H9 (cell line): Measurements from ENCODE around the gene MRPS26. TPM values are rescaled to one million over a fixed set of nuclear protein-coding genes. Genes with fewer than 3 reads are reported as not detected.
"Not testable (repeated sequence)": the region's sequence is repeated elsewhere in the genome, so short reads cannot be mapped to it uniquely, and the experiment has no call there.

Source experiments
- DNase-seq: peaks from one replicate; pipeline ENCODE4 v3.0.0-alpha.2; 2017
- H2AFZ ChIP-seq: one replicate; pipeline ENCODE4 v1.6.1; 2013; ENCODE audit warnings: mild to moderate bottlenecking, low read length, control low read depth, moderate library complexity
- H2AK5ac ChIP-seq: 2 replicates; pipeline ENCODE4 v1.6.1; 2013; ENCODE audit warnings: low read length, control low read depth, mixed read lengths; ENCODE audit not compliant: insufficient read length
- H2BK120ac ChIP-seq: one replicate; pipeline ENCODE4 v1.6.1; 2013; ENCODE audit warnings: low read depth, mild to moderate bottlenecking, low read length, control low read depth, inconsistent platforms; ENCODE audit not compliant: poor library complexity, severe bottlenecking
- H2BK12ac ChIP-seq: 2 replicates; pipeline ENCODE4 v1.6.1; 2013; ENCODE audit warnings: low read length, control low read depth, mixed read lengths, low read depth; ENCODE audit not compliant: insufficient read length
- H2BK15ac ChIP-seq: 2 replicates; pipeline ENCODE4 v1.6.1; 2013; ENCODE audit warnings: low read depth, low read length, control low read depth
- H2BK20ac ChIP-seq: one replicate; pipeline ENCODE4 v1.6.1; 2013; ENCODE audit warnings: low read depth, mild to moderate bottlenecking, low read length, control low read depth, inconsistent platforms; ENCODE audit not compliant: poor library complexity, severe bottlenecking
- H2BK5ac ChIP-seq: 2 replicates; pipeline ENCODE4 v1.6.1; 2013; ENCODE audit warnings: low read length, control low read depth, mixed read lengths; ENCODE audit not compliant: insufficient read length
- H3K14ac ChIP-seq: 2 replicates; pipeline ENCODE4 v1.6.1; 2013; ENCODE audit warnings: low read length, control low read depth; ENCODE audit not compliant: insufficient read depth
- H3K18ac ChIP-seq: 2 replicates; pipeline ENCODE4 v1.6.1; 2013; ENCODE audit warnings: low read depth, mild to moderate bottlenecking, mixed read lengths, low read length, control low read depth; ENCODE audit not compliant: insufficient read length
- H3K23ac ChIP-seq: 2 replicates; pipeline ENCODE4 v1.6.1; 2013; ENCODE audit warnings: low read length, control low read depth, mixed read lengths, low read depth; ENCODE audit not compliant: insufficient read length
- H3K23me2 ChIP-seq: 2 replicates; pipeline ENCODE4 v1.6.1; 2013; ENCODE audit warnings: low read depth, mild to moderate bottlenecking, mixed read lengths, low read length, control low read depth; ENCODE audit not compliant: insufficient read length, poor library complexity, severe bottlenecking
- H3K27ac ChIP-seq: 2 replicates; pipeline ENCODE4 v1.5.1; 2013; ENCODE audit warnings: low read length, control low read depth, mixed read lengths, low read depth; ENCODE audit not compliant: insufficient read length
- H3K27me3 ChIP-seq: 2 replicates; pipeline ENCODE4 v1.6.1; 2013; ENCODE audit warnings: low read length, control low read depth, inconsistent platforms; ENCODE audit not compliant: insufficient read depth
- H3K4ac ChIP-seq: 2 replicates; pipeline ENCODE4 v1.6.1; 2013; ENCODE audit warnings: low read depth, mild to moderate bottlenecking, control low read depth, inconsistent platforms, low read length, moderate library complexity
- H3K4me1 ChIP-seq: 2 replicates; pipeline ENCODE4 v1.6.1; 2013; ENCODE audit warnings: low read length, control low read depth, inconsistent platforms; ENCODE audit not compliant: insufficient read depth
- H3K4me2 ChIP-seq: 2 replicates; pipeline ENCODE4 v1.6.1; 2013; ENCODE audit warnings: low read length, control low read depth, mixed read lengths; ENCODE audit not compliant: insufficient read length, insufficient read depth
- H3K56ac ChIP-seq: 2 replicates; pipeline ENCODE4 v1.6.1; 2013; ENCODE audit warnings: low read depth, mild to moderate bottlenecking, mixed read lengths, low read length, control low read depth; ENCODE audit not compliant: insufficient read length
- H3K79me1 ChIP-seq: 2 replicates; pipeline ENCODE4 v1.6.1; 2013; ENCODE audit warnings: low read depth, mild to moderate bottlenecking, moderate library complexity, low read length, control low read depth, inconsistent platforms; ENCODE audit not compliant: insufficient read depth, poor library complexity, severe bottlenecking
- H3K79me2 ChIP-seq: 2 replicates; pipeline ENCODE4 v1.6.1; 2013; ENCODE audit warnings: low read length, control low read depth, inconsistent platforms; ENCODE audit not compliant: insufficient read depth
- H3K9ac ChIP-seq: 2 replicates; pipeline ENCODE4 v1.6.1; 2013; ENCODE audit warnings: low read length, control low read depth, mixed read lengths; ENCODE audit not compliant: insufficient read length; ENCODE audit errors: extremely low read depth
- H3K9me3 ChIP-seq: one replicate; pipeline ENCODE4 v1.6.1; 2013; ENCODE audit warnings: low read depth, low read length, inconsistent platforms; ENCODE audit not compliant: control insufficient read depth
- H3T11ph ChIP-seq: one replicate; pipeline ENCODE4 v1.6.1; 2013; ENCODE audit warnings: mild to moderate bottlenecking, low read length, control low read depth, inconsistent platforms
- H4K20me1 ChIP-seq: one replicate; pipeline ENCODE4 v1.6.1; 2013; ENCODE audit not compliant: control insufficient read depth, insufficient read length, insufficient read depth
- H4K5ac ChIP-seq: 2 replicates; pipeline ENCODE4 v1.6.1; 2013; ENCODE audit warnings: low read depth, mild to moderate bottlenecking, mixed read lengths, low read length, control low read depth; ENCODE audit not compliant: insufficient read length
- H4K8ac ChIP-seq: replicated peaks from 2 replicates; pipeline ENCODE4 v1.6.1; 2013; ENCODE audit warnings: low read length, control low read depth, mixed read lengths, low read depth; ENCODE audit not compliant: insufficient read length
- H4K91ac ChIP-seq: 2 replicates; pipeline ENCODE4 v1.6.1; 2013; ENCODE audit warnings: low read depth, mild to moderate bottlenecking, moderate library complexity, mixed read lengths, low read length, control low read depth; ENCODE audit not compliant: insufficient read length
- H3K27ac Mint-ChIP-seq, 3 experiments: 2 replicates in 2 of 3; 3 replicates in 1 of 3; pipeline ENCODE4 v1.8.0; 2020 to 2021; ENCODE audit warnings: mixed read lengths in 3 of 3, mild to moderate bottlenecking in 1 of 3, moderate library complexity in 1 of 3
- H3K27me3 Mint-ChIP-seq: 2 replicates; pipeline ENCODE4 v1.8.0; 2021; ENCODE audit warnings: low read depth, mild to moderate bottlenecking, moderate library complexity, mixed read lengths
- H3K36me3 Mint-ChIP-seq, 3 experiments: 2 replicates in 2 of 3; 3 replicates in 1 of 3; pipeline ENCODE4 v1.8.0; 2020 to 2021; ENCODE audit warnings: low read depth in 3 of 3, mixed read lengths in 3 of 3; ENCODE audit not compliant: insufficient read depth in 1 of 3
- H3K4me1 Mint-ChIP-seq, 2 experiments: 2 replicates each; pipeline ENCODE4 v1.8.0; 2020; ENCODE audit warnings: mixed read lengths in 2 of 2
- H3K4me3 Mint-ChIP-seq, 2 experiments: 2 replicates in 1 of 2; 3 replicates in 1 of 2; pipeline ENCODE4 v1.8.0; 2020 to 2021; ENCODE audit warnings: mild to moderate bottlenecking in 2 of 2, mixed read lengths in 2 of 2, moderate library complexity in 1 of 2
- H3K9me3 Mint-ChIP-seq, 2 experiments: 2 replicates in 1 of 2; 3 replicates in 1 of 2; pipeline ENCODE4 v1.8.0; 2020; ENCODE audit warnings: mild to moderate bottlenecking in 2 of 2, mixed read lengths in 2 of 2, moderate library complexity in 1 of 2
- CTCF ChIP-seq: fragments of 200-600 bp; sonication (generic); conservative IDR thresholded peaks from 3 replicates; pipeline ENCODE4 v1.8.0; 2021; ENCODE audit warnings: antibody characterized with exemption, mild to moderate bottlenecking
- WGBS: extraction: QIAGEN DNeasy Blood & Tissue Kit; methylation state at CpG from one replicate; pipeline ENCODE4 v1.1.7; 2013; ENCODE audit warnings: missing lambda C conversion rate, low lambda C conversion rate, mixed read lengths; ENCODE audit not compliant: insufficient read length; ENCODE audit errors: extremely low coverage; 5-methylcytosine and 5-hydroxymethylcytosine counted together
- total RNA-seq: library from RNA; stranded (reverse); gene quantifications from 2 replicates; pipeline ENCODE4 v1.2.1, GENCODE V29; 2021

The MRPS26 gene
- total RNA-seq, 1 experiment from 2014 or later: 97.6 TPM

GRCh38 chr20:3072530-3073250, 26.8 kb downstream of the MRPS26 start:
- Mint-ChIP-seq H3K4me1 (peaks cover 6% of the 10 kb centered on the region in 2 experiments), H3K27me3 (peaks cover 55% of the 10 kb centered on the region), H3K9me3 (peaks cover 10 to 12% of the 10 kb centered on the region in 2 experiments), H3K27ac (no peak overlapping the region; a peak in 1 of 7 replicates), H3K4me3 (peak overlapping the region; percentile 51 to 60; a peak in 3 of 5 replicates), H3K36me3 (no peaks in the 10 kb centered on the region; a peak in 2 of 7 replicates)
- Histone ChIP-seq H2BK12ac (no peak overlapping the region), H3K4ac (no peak overlapping the region), H3K79me1 (no peaks in the 10 kb centered on the region), H3K23ac (no peak overlapping the region), H2AK5ac (no peak overlapping the region), H2AFZ (no peak overlapping the region), H3T11ph (no peak overlapping the region), H3K4me1 (no peaks in the 10 kb centered on the region), H2BK120ac (no peak overlapping the region), H4K5ac (no peak overlapping the region), H3K27me3 (peaks cover 9% of the 10 kb centered on the region; the same call in 1 of the 2 replicates), H3K79me2 (no peaks in the 10 kb centered on the region), H3K23me2 (no peaks in the 10 kb centered on the region), H3K9ac (no peak overlapping the region), H4K8ac (no peak overlapping the region), H3K9me3 (peaks cover 10% of the 10 kb centered on the region), H2BK15ac (no peak overlapping the region; the same call in 1 of the 2 replicates), H3K56ac (no peak overlapping the region), H4K91ac (no peak overlapping the region), H3K14ac (no peak overlapping the region), H2BK20ac (no peak overlapping the region), H2BK5ac (no peak overlapping the region), H3K18ac (no peak overlapping the region), H3K27ac (no peak overlapping the region), H4K20me1 (no peaks in the 10 kb centered on the region), H3K4me2 (peak overlapping the region; percentile 6)
- WGBS: no CpG with 5 or more reads among the region's 22 CpGs
- no peak for TF ChIP-seq CTCF
- DNase-seq: no peak

GRCh38 chr20:3073251-3073643, 27.4 kb downstream of the MRPS26 start:
- not testable (repeated sequence) for H3K36me3 Mint-ChIP-seq, H3K27ac ChIP-seq, H3K79me1 ChIP-seq, H3K4me2 ChIP-seq, H3T11ph ChIP-seq, H4K20me1 ChIP-seq, H2BK12ac ChIP-seq, H3K9ac ChIP-seq, H4K91ac ChIP-seq, DNase-seq, H2AK5ac ChIP-seq, H3K4ac ChIP-seq, H4K8ac ChIP-seq, H3K9me3 ChIP-seq, H3K23ac ChIP-seq, H3K4me3 Mint-ChIP-seq, H3K27me3 ChIP-seq, H2AFZ ChIP-seq, H3K27ac Mint-ChIP-seq, H3K56ac ChIP-seq, H4K5ac ChIP-seq, H3K4me1 ChIP-seq, H3K4me1 Mint-ChIP-seq, H2BK20ac ChIP-seq, H2BK15ac ChIP-seq, H2BK120ac ChIP-seq, H3K18ac ChIP-seq, H2BK5ac ChIP-seq, H3K14ac ChIP-seq, H3K23me2 ChIP-seq, H3K79me2 ChIP-seq
- H3K27me3 Mint-ChIP-seq: peaks cover 57% of the 10 kb centered on the region
- peaks cover 10 to 12% of the 10 kb centered on the region in 2 experiments for H3K9me3 Mint-ChIP-seq
- no CpG with 5 or more reads among the region's 8 CpGs for WGBS
